HG02970 (cell line): Measurements from ENCODE around the gene FGF21.
A peak's percentile ranks its signal among the peaks of the same experiment; 100 is the strongest.
"Not testable (repeated sequence)": the region's sequence is repeated elsewhere in the genome, so short reads cannot be mapped to it uniquely, and the experiment has no call there.

Experiments
- ATAC-seq: cut with Tn5 transposase; IDR thresholded peaks from one replicate; pipeline ENCODE4 v1.9.1; 2021; ENCODE audit warnings: mild to moderate bottlenecking, moderate library complexity, moderate number of reproducible peaks; ENCODE audit not compliant: unreplicated experiment, low FRiP score

Gene FGF21

GRCh38 chr19:48780631-48781391 is 25.5 kb downstream of the FGF21 start:
- ATAC-seq: no peak

GRCh38 chr19:48784527-48784926 is 29.2 kb downstream of the FGF21 start:
- no peak for ATAC-seq

DNA sequence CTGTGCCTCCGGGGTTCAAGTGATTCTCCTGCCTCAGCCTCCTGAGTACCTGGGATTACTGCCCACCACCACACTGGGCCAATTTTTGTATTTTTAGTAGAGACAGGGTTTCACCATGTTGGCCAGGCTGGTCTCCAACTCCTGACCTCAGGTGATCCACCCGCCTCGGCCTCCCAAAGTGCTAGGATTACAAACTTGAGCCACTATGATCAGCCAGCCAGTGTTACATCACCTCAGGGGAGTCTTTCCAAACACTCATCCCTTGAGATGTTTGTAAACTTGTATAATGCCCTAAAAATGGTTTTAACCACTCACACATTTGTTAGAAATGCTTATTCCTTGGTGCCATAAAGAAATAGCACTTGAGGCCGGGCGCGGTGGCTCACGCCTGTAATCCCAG is 31.1 kb downstream of the FGF21 start:
- ATAC-seq: not testable (repeated sequence)

DNA sequence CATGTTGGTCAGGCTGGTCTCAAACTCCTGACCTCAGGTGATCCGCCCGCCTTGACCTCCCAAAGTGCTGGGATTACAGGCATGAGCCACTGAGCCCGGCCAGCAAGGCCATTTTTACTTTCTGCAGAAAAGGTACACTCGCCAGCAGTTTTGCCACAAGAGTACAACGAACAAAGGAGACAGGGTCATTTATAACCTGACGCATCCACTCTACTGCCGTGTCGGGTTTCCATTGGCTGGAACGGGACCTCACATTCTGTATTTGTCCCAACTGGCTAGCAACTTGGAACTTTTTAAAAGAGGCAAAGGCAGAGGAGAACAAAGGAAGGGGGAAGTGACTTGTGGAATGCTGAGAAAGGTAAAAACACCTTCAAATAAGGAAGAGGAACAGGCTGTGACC is 32.0 kb downstream of the FGF21 start:
- not testable (repeated sequence) for ATAC-seq

GRCh38 chr19:48793271-48793670 is 37.9 kb downstream of the FGF21 start:
- no peak for ATAC-seq

- no peak for ATAC-seq
Measured at GRCh38 chr19:48794291-48794690, 39.0 kb downstream of the FGF21 start.

DNA sequence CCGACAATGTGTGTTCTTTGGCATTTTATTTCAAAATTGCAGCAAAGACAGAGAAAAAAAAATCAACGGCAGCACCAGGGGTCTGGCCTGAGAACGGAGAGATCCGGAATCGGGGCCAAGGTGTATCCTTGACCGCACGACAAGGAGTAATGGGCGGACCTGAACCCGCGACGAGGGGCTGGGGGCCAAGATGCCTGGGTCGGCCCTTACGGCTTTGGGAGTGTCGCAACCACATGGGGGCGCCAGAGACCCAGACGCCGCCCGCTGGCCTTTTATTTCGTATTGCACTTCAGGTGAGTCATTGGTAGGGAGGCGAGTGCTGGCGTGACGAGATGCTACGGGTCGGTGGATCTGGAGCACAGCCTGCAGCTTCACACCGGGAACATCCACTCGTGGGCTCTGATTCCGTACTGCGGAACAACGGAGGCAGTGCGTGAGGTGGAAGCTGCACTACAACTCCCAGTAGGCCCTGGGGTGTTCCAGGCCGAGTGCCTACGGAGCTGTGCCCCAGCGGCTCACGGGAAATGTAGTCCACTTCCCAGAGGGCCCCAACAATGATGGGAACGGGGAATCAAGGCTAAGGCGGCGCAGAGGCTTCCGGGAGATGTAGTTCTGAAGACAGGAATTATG is 39.8 kb downstream of the FGF21 start:
- ATAC-seq: peak; percentile 73

DNA sequence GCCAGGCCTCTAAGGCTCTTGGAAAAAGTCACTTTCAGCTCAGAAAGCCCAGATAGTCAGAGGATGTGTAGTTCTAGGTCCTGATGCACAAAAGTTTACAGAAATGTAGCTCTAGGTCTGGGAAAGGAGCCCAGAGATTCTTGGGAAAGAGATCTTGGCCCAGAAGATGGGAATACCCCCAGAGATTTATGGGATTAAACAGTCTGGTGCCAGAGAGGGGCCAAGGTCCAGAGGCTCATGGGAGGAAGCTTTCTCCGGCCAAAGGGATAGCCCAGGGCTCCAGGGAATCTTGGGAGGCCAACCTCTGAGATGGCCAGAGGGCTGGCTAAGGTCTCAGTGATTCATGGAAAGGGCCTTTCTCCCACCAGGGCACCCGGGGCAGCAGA is 40.4 kb downstream of the FGF21 start:
- ATAC-seq: no peak

DNA sequence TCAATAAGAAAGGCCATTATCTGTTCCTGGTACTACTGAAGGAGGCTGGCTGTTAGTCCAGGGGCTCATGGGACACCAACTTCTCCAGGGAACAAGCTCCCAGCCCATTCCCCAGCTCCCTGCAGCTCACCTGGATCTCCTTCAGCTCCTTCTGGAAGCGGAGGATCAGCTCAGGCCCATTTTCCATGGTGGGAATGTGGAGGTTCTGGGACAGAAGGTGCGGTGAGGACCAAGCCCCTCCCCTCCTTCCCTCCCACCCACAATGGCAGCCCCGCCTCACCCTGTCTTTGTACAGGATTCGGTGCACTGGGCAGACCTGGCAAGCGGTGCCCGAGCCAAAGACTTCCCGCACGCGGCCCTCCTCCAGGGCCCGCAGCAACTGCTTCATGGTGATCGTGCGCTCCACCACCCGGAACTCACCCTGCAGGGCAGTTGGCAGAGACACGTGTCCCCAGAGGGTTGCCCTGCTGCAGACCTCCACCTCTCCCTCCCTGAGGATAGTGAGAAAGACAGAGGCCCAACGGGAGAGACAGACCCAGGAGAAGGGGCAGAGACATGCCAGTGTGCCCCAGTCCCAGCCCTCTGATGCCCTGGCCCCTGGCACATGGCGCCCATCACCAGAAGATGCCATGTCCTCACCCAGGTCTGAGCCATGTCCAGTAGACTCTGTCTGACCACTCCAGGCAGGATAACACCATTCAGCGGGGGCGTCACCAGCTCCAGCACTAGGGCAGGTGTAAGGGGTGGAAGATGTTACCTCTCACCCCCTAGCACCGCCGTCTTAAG is 41.2 kb downstream of the FGF21 start:
- no peak for ATAC-seq

- no peak for ATAC-seq
Measured at GRCh38 chr19:48797103-48797502, 41.8 kb downstream of the FGF21 start.

DNA sequence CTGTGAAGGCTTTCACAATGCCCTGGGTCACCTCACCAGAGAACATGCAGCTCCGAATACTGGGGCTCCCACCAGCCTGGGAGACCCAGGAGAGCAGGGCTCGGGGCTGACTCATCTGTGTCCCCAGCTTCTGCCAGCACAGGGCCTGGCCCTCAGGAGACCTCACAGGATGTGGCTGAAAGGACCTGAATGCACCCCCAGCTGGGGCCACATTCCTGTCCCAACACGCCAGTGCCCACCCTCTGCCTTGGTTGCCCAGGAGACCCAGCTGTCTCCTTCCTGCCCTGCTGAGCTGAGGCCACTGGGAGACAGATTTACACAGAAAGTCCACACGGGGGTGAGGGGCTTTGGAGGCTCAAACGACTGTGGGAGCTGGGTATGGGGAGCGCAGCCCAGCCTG is 43.6 kb downstream of the FGF21 start:
- ATAC-seq: no peak

DNA sequence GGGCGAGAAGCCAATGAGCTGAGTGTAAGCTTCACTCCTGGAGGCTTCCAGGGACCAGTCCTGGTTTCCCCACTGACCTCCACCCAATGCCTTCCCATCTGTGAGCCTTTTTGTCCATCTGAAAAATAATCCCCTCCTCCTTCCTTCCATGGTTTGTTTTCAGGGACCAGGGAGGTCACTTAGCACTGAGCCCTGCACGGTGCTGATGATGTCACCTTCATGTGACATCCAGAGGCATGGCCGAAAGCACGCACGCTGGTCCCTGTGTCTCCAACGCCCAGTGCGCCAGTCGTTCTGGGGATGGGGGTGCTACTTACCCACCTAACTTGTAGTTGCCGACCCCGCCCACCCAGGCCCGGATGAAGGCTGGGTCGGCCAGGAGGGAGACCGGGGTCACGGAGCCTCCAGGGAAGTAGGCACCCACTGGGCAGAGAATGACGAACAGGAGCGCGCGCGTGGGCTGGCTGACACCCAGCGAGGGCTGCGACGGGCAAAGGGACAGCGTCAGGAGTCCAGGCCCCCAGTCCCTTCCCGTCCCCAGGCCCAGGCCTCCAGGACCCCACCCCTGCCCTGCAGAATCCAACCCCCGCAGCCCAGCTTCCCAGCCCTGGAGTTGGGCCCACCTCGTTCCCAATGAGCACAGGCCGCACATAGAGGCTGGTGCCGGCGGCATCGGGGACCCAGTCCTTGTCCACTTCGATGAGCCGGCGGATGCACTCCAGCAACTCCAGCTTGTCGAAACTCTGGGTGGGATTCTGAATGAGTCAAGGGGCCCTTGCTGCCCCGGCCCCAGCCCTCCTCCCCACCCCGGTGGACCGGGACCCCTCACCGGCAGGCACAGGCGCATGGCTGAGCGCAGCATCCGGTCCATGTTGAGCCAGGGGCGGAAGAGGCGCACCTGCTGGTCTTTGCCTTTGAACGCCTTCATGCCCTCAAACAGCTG is 44.3 kb downstream of the FGF21 start:
- no peak for ATAC-seq

DNA sequence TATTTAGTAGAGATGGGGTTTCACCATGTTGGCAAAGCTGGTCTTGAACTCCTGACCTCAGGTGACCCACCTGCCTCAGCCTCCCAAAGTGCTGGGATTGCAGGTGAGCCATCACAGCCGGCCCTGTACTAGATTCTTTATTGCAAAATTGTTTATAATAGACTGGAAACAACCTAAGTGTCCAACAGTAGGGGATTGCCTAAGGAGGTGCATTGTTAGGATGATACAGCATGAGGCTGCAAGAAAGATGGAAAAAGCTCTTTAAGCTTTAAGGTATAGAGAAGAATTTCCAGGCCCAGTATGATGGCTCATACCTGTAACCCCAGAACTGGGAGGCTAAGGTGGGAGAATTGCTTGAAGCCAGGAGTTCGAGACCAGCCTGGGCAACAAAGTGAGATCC is 47.3 kb downstream of the FGF21 start:
- ATAC-seq: no peak

DNA sequence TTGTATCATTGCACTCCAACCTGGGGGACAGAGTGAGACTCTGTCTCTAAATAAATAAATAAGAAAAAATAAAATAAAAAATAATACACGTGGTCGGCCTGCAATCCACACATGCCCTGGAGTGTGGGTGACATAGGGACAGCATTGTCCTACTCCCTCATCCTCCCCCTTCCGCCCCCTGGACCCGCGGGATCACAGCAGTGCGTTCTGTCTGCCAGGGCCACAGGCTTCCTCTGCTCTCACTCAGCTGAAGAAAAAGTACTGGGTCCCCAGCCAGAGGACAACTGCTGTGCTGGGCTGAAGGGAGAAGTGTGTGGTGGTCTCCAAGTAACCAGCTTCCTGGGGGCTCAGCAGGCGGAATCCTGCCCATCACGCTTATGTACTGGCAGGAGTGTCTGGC is 49.2 kb downstream of the FGF21 start:
- ATAC-seq: no peak

DNA sequence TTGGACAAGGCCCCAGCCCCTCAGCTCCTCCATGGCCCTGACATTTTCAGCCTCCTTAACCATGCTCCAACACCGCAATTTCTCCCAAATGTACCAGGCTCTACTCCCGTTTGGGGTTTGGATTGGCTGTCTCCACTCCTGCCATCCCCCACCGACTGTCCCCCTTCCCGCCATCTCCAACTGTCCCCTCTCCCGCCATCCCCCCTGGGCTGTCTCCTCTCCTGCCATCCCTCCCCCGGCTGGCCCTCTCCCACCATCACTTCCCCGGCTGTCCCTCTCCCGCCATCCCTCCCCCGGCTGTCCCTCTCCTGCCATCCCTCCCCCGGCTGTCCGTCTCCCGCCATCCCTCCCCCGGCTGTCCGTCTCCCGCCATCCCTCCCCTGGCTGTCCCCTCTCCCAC is 50.1 kb downstream of the FGF21 start:
- no peak for ATAC-seq

GRCh38 chr19:48806518-48806817 is 51.1 kb downstream of the FGF21 start:
- ATAC-seq: no peak

DNA sequence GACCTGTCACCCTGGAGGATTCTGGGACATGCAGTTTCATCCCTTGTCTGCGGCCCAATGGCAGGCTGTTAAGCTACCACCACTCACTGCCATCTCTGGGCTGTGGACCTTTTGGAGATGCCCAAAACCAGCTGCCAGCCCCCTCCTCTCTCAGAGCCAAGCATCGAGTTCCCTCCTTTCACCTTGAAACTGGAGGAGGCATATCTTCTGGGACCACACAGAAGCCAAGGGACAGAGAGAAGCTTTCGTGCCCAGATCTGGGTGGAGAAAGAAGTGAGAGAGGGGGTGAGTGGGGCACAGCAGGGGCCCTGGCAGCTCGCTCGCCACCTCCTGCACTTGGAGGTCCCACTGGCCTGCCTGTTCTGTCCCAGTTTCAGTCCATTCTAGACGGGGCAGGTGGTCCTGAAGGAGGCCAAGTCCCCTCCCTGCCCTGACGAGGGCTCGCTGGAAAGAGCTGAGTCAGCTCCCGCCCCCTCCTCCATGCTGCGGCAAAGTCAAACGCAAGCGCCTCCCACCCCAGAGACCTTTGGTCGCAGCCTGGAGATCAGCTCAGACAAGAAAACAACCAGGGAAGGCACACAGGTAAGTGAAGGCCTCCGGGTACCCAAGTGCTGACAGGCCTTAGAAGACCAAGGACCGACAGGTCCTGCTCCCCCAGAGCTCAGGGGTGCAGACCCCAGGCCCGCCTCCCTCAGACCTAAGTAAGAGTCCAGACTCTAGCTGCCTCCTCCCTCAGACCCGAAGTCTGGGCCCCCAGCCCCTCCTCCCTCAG is 51.7 kb downstream of the FGF21 start:
- ATAC-seq: no peak

GRCh38 chr19:48807590-48808308 is 52.4 kb downstream of the FGF21 start:
- no peak for ATAC-seq
